ENCODE measurements around the gene PRR14.
"Not testable (repeated sequence)": the region's sequence is repeated elsewhere in the genome, so short reads cannot be mapped to it uniquely, and the experiment has no call there.

The PRR14 gene

GRCh38 chr16:30696646-30697045 is 45.9 kb downstream of the PRR14 start:
- ATAC-seq = not testable (repeated sequence)

GRCh38 chr16:30697264-30698138 is 46.7 kb downstream of the PRR14 start:
- ATAC-seq = peak; percentile 89 to 90

- ATAC-seq = peak; percentile 68 to 76
Measured at GRCh38 chr16:30698139-30698815, 47.5 kb downstream of the PRR14 start.

GRCh38 chr16:30698816-30699614 is 48.3 kb downstream of the PRR14 start, which contains the start of gene SRCAP:
Gene SRCAP (plus strand): TSS chr16:30699171. CDS start chr16:30700825, 1,654 bp downstream.
- ATAC-seq = peak; percentile 24 to 28

- no peak for ATAC-seq
Measured at GRCh38 chr16:30699615-30700099, 48.9 kb downstream of the PRR14 start.

GRCh38 chr16:30700491-30700890 is 49.7 kb downstream of the PRR14 start:
- no peak for ATAC-seq

- no peak for ATAC-seq
Measured at GRCh38 chr16:30700971-30701370, 50.2 kb downstream of the PRR14 start.

- not testable (repeated sequence) for ATAC-seq
Measured at GRCh38 chr16:30703071-30703470, 52.3 kb downstream of the PRR14 start.

- ATAC-seq = no peak
Measured at GRCh38 chr16:30703971-30704370, 53.2 kb downstream of the PRR14 start.

All from activated CD4-positive, CD25-positive, alpha-beta regulatory T cell treated with anti-CD3 and anti-CD28 coated beads, Interleukin-2, amount 50 U/mL, for 24 hours (primary cell).